ENCODE data around the gene ZKSCAN3.
"Not testable (repeated sequence)": the region's sequence is repeated elsewhere in the genome, so short reads cannot be mapped to it uniquely, and the experiment has no call there.

Gene ZKSCAN3

DNA sequence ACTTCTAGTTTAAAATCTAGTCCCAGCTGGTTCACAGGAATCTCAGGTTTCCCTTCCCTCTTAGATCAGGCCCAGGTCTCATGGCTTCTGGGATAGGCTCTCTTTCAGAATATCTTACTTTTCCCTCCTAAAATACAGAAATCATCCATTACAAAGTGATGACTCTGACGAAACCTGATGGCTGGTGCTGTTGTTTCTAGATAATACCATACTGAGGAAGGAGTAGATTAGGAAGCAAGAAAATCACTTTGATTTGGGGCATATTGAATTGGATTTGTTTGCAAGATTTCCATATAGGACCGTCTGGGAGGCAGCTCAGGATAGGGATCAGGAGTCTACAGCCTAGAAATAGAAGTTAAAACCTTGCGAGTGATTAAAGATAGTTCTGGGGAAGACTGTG lies 3.6 kb downstream of the ZKSCAN3 start:
- H3K36me3 ChIP-seq (ENCODE audit: insufficient read depth, low read length) = peaks cover 3% of the 10 kb centered on the region; the same call in 1 of the 2 replicates
- peaks cover 3% of the 10 kb centered on the region; the same call in 1 of the 2 replicates for H3K9me3 ChIP-seq (ENCODE audit: control insufficient read depth, insufficient read depth, low read length)
- H3K4me1 ChIP-seq (ENCODE audit: insufficient read depth, low read length) = peaks cover 3% of the 10 kb centered on the region; the same call in 1 of the 2 replicates
- H3K9ac ChIP-seq (ENCODE audit: low read depth, low read length) = no peak overlapping the region

DNA sequence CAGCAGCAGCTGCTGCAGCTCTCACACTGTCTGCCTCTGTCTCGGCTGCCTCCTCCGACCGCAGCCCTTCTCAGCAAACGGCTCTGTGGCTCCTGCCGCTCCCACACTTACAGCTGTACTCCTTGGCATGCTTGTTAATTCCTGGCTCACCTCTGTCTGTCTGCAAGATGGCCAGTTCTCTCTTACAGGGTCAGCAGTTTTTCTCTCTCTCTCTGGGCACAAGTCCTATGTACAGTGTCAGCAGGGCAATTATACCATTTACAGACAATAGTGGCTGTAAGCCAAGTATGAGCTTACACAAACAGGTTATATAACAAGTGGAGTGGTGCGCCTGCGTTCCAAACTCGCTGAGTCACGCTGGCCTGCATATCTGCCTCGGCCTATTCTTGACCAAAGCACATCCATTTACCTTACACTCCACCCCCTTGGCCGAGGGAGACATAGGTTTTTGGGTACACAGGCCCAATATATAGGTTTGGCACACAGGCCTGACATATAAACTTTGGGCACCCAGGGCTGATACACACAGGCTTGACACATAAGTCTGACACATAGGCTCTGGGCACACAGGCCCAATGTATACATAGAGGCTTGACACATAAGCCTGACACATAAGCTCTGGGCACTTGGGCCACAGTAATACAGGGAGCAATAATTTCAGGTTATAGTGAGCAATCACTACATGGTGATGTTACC lies 4.4 kb downstream of the ZKSCAN3 start:
- Histone ChIP-seq H3K9me3 (ENCODE audit: control insufficient read depth, insufficient read depth, low read length) (peaks cover 3% of the 10 kb centered on the region; the same call in 1 of the 2 replicates), H3K4me1 (ENCODE audit: insufficient read depth, low read length) (peaks cover 3% of the 10 kb centered on the region; the same call in 1 of the 2 replicates), H3K9ac (ENCODE audit: low read depth, low read length) (no peak overlapping the region), H3K36me3 (ENCODE audit: insufficient read depth, low read length) (peaks cover 3% of the 10 kb centered on the region; the same call in 1 of the 2 replicates)

DNA sequence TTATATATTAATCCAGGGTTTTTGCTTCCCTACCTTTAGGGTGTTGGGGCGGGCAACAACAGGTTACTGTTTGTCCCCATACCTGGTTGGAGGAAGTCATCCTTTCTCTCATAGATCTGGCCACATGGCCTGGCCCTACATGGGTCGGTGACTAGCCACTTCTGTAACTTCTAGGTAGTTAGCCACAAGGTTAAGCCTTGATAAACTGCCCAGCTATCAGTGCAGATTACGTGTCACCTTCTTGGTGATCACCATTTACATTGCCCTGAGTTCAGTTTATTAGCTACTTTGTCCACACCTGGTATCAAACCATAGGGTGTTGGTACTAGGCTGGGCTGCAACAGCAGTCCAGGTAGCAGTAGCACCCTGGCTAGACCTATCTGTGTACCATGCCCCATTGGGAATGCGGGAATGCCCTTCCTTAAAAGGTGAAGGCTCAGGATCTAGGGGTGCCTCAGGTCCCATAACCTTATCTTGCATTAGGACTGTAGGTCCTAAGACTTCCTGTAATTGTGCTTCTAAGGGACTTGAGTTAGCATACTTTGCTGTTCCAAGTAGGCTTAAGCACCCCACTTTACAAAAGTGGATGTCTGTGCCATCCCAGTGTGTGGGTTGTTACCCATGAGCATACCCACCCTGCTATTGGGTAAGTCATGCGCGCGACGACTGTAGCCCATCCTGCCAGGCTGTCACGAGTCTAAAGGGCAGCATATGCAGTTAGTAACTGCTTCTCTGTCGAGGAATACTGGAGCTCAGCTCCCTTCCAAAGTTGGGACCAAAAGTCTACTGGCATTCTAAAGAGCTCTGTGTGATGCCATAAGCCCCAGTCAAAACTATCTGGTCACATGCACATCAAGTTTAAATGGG lies 5.2 kb downstream of the ZKSCAN3 start:
- Histone ChIP-seq H3K9ac (ENCODE audit: low read depth, low read length) (no peak overlapping the region), H3K4me1 (ENCODE audit: insufficient read depth, low read length) (peaks cover 3% of the 10 kb centered on the region; the same call in 1 of the 2 replicates), H3K9me3 (ENCODE audit: control insufficient read depth, insufficient read depth, low read length) (peaks cover 3% of the 10 kb centered on the region; the same call in 1 of the 2 replicates), H3K36me3 (ENCODE audit: insufficient read depth, low read length) (peaks cover 3% of the 10 kb centered on the region; the same call in 1 of the 2 replicates)

DNA sequence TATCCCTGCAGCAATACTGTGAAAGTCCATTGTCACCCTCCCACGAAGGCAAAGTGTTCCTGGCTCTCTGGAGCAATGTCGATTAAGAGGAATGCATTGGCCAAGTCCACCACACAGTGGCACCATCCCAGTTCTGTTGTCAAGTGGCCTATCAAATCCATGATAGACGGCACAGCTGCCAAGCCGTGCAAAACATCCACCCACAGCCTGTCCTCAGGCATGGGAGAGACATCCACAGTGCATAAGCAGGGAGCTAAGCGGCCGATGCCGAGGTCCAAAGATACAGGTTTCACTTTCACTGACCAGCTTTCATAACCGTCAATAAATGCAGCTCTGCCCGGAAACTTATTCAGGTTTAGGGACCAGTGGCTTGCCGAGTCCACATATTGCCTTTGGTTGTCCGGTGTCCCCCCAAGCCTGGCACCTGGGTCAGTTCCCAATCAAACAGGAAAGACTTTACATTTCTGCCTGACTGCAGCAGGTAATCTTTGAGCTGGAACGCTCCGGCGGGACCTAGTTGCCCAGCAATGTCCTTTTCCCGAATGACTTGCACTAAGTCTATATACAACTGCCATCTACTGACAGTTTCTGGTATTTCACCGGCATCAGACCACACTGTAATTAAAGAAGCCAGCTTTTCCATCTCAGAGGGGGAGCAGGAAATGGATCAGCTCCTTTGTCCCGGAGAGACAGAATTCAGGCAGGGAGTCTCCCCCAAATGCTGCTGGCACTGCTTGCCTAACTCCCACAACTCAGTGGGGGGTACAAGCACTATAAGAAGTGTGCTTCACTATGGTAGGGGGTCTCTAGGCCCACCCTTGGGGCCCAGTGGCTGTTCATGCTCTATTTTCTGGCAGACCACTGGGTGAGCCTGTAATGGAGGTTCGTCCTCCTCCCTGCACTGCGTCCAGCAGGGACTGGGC lies 6.3 kb downstream of the ZKSCAN3 start:
- H3K4me1 ChIP-seq (ENCODE audit: insufficient read depth, low read length) = 0 out of 2 replicates have a peak, but pooled peaks cover 3% of the 10 kb centered on the region
- H3K36me3 ChIP-seq (ENCODE audit: insufficient read depth, low read length) = peaks cover 3% of the 10 kb centered on the region; the same call in 1 of the 2 replicates
- H3K9ac ChIP-seq (ENCODE audit: low read depth, low read length) = peak overlapping the region; percentile 56; the same call in 1 of the 2 replicates
- peaks cover 3% of the 10 kb centered on the region; the same call in 1 of the 2 replicates for H3K9me3 ChIP-seq (ENCODE audit: control insufficient read depth, insufficient read depth, low read length)

DNA sequence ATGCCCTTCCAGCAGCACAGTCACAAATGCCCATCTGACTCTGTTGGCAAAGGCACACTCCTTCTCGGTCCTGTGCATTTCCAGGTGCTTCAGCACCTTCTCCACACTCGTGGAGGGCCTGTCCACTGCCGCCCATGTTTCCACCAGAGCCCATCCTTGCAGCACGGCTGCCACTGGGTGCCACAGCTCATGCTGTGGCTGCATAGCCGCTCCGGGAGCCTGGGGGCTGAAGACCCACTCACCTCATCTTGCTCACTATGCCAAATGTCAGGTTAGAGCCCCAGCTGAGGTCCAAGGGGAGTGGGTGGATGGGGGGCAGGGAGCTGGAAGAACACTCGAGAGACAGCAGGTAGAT lies 6.9 kb downstream of the ZKSCAN3 start:
- H3K9ac ChIP-seq (ENCODE audit: low read depth, low read length) = no peak overlapping the region
- 0 out of 2 replicates have a peak, but pooled peaks cover 3% of the 10 kb centered on the region for H3K4me1 ChIP-seq (ENCODE audit: insufficient read depth, low read length)
- H3K36me3 ChIP-seq (ENCODE audit: insufficient read depth, low read length) = peaks cover 3% of the 10 kb centered on the region; the same call in 1 of the 2 replicates

DNA sequence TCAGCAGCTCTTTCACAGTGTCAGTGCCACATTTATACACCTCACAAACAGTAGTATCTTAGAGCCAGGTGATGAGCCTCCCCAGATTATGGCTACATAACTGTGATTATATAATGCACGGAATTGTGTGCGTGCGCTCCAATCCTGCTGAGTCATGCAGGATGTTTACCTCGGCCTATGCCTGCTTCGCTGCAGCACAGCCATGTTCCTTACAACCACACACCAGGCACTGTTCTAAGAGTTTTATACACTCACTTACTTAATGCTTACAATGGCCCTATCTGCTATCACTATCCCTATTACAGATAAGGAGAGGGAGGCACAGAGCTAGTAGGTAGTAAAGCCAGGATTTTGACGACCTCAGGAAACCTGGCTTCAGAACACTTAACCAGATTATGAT lies 7.3 kb downstream of the ZKSCAN3 start:
- Histone ChIP-seq H3K9ac (ENCODE audit: low read depth, low read length) (no peak overlapping the region), H3K4me1 (ENCODE audit: insufficient read depth, low read length) (0 out of 2 replicates have a peak, but pooled peaks cover 3% of the 10 kb centered on the region), H3K9me3 (ENCODE audit: control insufficient read depth, insufficient read depth, low read length) (peaks cover 3% of the 10 kb centered on the region; the same call in 1 of the 2 replicates), H3K36me3 (ENCODE audit: insufficient read depth, low read length) (peaks cover 3% of the 10 kb centered on the region; the same call in 1 of the 2 replicates)

More for the DNA sequence above, 6.9 kb downstream of the ZKSCAN3 start:
- H3K9me3 ChIP-seq (ENCODE audit: control insufficient read depth, insufficient read depth, low read length) = peaks cover 3% of the 10 kb centered on the region; the same call in 1 of the 2 replicates

DNA sequence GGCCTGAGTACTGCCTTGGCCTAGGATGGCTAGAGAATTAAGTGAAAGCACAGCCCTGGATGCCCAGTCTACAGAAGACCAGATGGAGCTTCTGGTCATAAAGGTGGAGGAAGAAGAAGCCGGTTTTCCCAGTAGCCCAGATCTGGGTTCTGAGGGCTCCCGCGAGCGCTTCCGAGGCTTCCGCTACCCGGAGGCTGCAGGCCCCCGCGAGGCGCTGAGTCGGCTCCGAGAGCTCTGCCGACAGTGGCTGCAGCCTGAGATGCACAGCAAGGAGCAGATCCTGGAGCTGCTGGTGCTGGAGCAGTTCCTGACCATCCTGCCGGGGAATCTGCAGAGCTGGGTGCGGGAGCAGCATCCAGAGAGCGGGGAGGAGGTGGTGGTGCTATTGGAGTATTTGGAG lies 9.8 kb downstream of the ZKSCAN3 start:
- not testable (repeated sequence) for H3K36me3 ChIP-seq (ENCODE audit: insufficient read depth, low read length); H3K9ac ChIP-seq (ENCODE audit: low read depth, low read length); H3K9me3 ChIP-seq (ENCODE audit: control insufficient read depth, insufficient read depth, low read length); H3K4me1 ChIP-seq (ENCODE audit: insufficient read depth, low read length)

DNA sequence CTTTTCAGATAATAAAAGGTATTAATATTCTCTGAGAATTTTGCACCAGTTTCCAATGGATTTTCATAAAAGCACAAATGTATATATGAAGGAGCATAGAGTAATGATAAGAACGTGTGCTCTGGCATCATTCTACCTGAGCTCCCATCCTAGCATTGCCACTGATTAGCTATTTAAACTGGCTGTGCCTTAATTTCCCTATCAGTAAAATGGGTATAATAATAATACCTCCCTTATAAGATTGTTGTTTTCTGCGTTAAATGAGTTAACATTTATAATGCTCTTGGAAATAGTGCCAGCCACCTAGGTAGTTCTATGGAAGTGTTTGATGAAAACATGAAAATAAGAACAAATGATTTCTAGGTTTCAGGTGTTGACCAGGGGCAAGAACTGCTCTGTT lies 11.2 kb downstream of the ZKSCAN3 start:
- peaks cover 3% of the 10 kb centered on the region; the same call in 1 of the 2 replicates for H3K9me3 ChIP-seq (ENCODE audit: control insufficient read depth, insufficient read depth, low read length)
- H3K9ac ChIP-seq (ENCODE audit: low read depth, low read length) = no peak overlapping the region
- H3K4me1 ChIP-seq (ENCODE audit: insufficient read depth, low read length) = 0 out of 2 replicates have a peak, but pooled peaks cover 3% of the 10 kb centered on the region
- peaks cover 7% of the 10 kb centered on the region for H3K36me3 ChIP-seq (ENCODE audit: insufficient read depth, low read length)

DNA sequence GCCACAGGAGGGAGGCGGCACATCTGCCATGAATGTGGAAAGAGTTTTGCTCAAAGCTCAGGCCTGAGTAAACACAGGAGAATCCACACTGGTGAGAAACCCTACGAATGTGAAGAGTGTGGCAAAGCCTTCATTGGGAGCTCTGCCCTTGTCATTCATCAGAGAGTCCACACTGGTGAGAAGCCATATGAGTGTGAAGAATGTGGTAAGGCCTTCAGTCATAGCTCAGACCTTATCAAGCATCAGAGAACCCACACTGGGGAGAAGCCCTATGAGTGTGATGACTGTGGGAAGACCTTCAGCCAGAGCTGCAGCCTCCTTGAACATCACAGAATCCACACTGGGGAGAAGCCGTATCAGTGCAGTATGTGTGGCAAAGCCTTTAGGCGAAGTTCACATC lies 15.8 kb downstream of the ZKSCAN3 start:
- peaks cover 13% of the 10 kb centered on the region; the same call in 1 of the 2 replicates for H3K36me3 ChIP-seq (ENCODE audit: insufficient read depth, low read length)
- H3K4me1 ChIP-seq (ENCODE audit: insufficient read depth, low read length); H3K9me3 ChIP-seq (ENCODE audit: control insufficient read depth, insufficient read depth, low read length); H3K9ac ChIP-seq (ENCODE audit: low read depth, low read length): not testable (repeated sequence)

DNA sequence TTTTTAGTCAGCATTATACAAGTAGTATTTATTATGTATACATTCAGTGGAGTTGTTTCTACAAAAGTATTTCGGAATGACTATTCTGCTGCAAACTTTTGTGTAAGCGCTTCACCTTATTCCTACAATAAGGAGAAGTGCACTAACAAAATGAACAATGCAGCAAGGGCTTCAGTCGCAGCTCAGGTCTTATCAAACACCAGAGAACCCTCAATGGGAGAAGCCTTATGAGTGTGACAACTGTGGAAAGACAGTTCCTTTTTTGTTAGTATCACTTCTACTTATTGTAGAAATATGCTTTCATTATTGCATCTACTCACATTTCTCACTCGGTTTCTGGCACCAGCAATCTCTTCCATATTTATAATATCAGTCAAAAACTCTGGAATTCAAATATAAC lies 18.8 kb downstream of the ZKSCAN3 start:
- Histone ChIP-seq H3K36me3 (ENCODE audit: insufficient read depth, low read length) (peaks cover 13% of the 10 kb centered on the region), H3K9me3 (ENCODE audit: control insufficient read depth, insufficient read depth, low read length) (no peaks in the 10 kb centered on the region), H3K4me1 (ENCODE audit: insufficient read depth, low read length) (no peaks in the 10 kb centered on the region), H3K9ac (ENCODE audit: low read depth, low read length) (no peak overlapping the region)

DNA sequence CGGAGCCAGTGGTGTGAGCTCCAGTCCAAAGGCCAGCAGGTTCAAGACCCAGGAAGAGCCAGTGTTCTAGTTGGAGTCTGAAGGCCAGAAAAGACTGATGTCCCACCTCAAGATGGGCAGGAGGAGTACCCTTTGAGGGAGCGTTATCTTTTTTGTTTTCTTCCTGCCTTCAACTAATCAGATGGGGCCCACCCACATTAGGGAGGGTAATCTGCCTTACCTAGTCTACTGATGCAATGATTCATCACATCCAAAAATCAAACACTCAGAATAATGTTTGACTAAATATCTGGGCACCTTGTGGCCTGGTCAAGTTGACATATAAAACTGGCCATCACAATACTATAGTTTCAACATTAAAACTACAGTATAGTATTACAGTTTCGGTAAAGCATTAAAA lies 19.7 kb downstream of the ZKSCAN3 start:
- no peaks in the 10 kb centered on the region for H3K9me3 ChIP-seq (ENCODE audit: control insufficient read depth, insufficient read depth, low read length)
- no peak overlapping the region for H3K9ac ChIP-seq (ENCODE audit: low read depth, low read length)
- peaks cover 13% of the 10 kb centered on the region for H3K36me3 ChIP-seq (ENCODE audit: insufficient read depth, low read length)
- no peaks in the 10 kb centered on the region for H3K4me1 ChIP-seq (ENCODE audit: insufficient read depth, low read length)

DNA sequence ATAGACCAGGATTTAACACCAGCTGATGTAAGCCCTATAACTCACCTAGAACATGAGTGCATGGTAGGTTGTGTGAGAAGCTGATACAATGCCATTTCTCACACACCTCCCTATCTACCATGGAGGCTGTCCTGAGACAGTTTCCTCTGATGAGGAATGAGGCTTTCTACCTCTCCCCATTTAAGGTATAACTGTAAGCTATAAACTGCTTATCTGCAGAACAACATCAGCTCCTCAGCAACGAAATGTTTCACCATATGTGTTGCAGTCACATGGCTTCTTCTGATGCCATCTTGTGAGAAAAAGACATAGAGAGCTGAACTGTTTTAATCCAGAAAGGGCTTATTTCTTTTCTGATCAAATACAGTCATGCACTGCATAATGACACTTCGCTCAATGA lies 20.7 kb downstream of the ZKSCAN3 start:
- H3K4me1 ChIP-seq (ENCODE audit: insufficient read depth, low read length) = no peaks in the 10 kb centered on the region
- H3K9ac ChIP-seq (ENCODE audit: low read depth, low read length) = no peak overlapping the region
- H3K9me3 ChIP-seq (ENCODE audit: control insufficient read depth, insufficient read depth, low read length) = no peaks in the 10 kb centered on the region
- peaks cover 9% of the 10 kb centered on the region for H3K36me3 ChIP-seq (ENCODE audit: insufficient read depth, low read length)

DNA sequence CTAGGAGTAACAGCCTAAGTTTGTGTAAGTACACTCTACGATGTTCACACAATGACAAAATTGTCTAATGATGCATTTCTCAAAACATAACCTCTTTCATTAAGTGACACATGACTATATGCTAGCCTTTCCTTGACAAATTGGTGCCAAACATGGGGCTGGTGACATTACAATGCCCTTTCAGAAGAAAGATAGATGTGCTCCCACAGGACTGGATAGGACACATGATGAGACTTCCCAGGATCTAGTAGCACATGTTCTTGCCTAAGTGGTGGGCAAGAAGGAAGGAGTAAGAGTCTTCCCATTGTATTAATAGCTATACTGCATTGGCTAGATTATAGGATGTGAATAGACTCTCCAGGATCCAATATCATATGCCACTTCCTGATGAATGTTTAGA lies 21.5 kb downstream of the ZKSCAN3 start:
- peaks cover 3% of the 10 kb centered on the region for H3K36me3 ChIP-seq (ENCODE audit: insufficient read depth, low read length)
- no peaks in the 10 kb centered on the region for H3K9me3 ChIP-seq (ENCODE audit: control insufficient read depth, insufficient read depth, low read length)
- H3K4me1 ChIP-seq (ENCODE audit: insufficient read depth, low read length) = no peaks in the 10 kb centered on the region
- no peak overlapping the region for H3K9ac ChIP-seq (ENCODE audit: low read depth, low read length)

All from ES-I3 (cell line).